Neural cell (in vitro differentiated cells): Measurements from ENCODE around the gene NPAS3. TPM values are rescaled to one million over a fixed set of nuclear protein-coding genes. Genes with fewer than 3 reads are reported as not detected.

ENCODE experiments used
- H2AFZ ChIP-seq: fragments of 200-600, 300-800 bp; sonication (generic), shearing (Covaris generic); 2 replicates; pipeline ENCODE4 v1.6.0; 2014; ENCODE audit warnings: low read depth, mild to moderate bottlenecking, antibody characterized with exemption, low read length, moderate library complexity
- H3F3A ChIP-seq: fragments of 200-600 bp; shearing (Covaris generic); 2 replicates; pipeline ENCODE4 v1.6.1; 2016; ENCODE audit warnings: mild to moderate bottlenecking, moderate library complexity, mixed read lengths, antibody characterized with exemption, low read length; ENCODE audit not compliant: insufficient read depth, poor library complexity, severe bottlenecking
- H3K27ac ChIP-seq: fragments of 200-600, 300-800 bp; sonication (generic), shearing (Covaris generic); 2 replicates; pipeline ENCODE4 v1.5.1; 2014; ENCODE audit warnings: mild to moderate bottlenecking, low read length, moderate library complexity
- H3K27me3 ChIP-seq: fragments of 300-800, 200-600 bp; sonication (generic), shearing (Covaris generic); 2 replicates; pipeline ENCODE4 v1.6.0; 2014; ENCODE audit warnings: mild to moderate bottlenecking, low read depth, low read length, moderate library complexity; ENCODE audit not compliant: insufficient read depth
- H3K36me3 ChIP-seq: fragments of 300-800, 200-600 bp; sonication (generic), shearing (Covaris generic); 2 replicates; pipeline ENCODE4 v1.5.1; 2014; ENCODE audit warnings: mild to moderate bottlenecking, antibody characterized with exemption, low read length, moderate library complexity; ENCODE audit not compliant: insufficient read depth
- H3K4me2 ChIP-seq: fragments of 300-800, 200-600 bp; sonication (generic), shearing (Covaris generic); 2 replicates; pipeline ENCODE4 v1.6.0; 2014; ENCODE audit warnings: mild to moderate bottlenecking, low read length
- H3K4me3 ChIP-seq: fragments of 300-800, 200-600 bp; sonication (generic), shearing (Covaris generic); 2 replicates; pipeline ENCODE4 v1.5.1; 2014; ENCODE audit warnings: mild to moderate bottlenecking, low read length, moderate library complexity
- H3K79me2 ChIP-seq: fragments of 200-600 bp; shearing (Covaris generic); replicated peaks from 2 replicates; pipeline ENCODE4 v1.6.0; 2014; ENCODE audit warnings: mild to moderate bottlenecking, low read length, moderate library complexity; ENCODE audit not compliant: insufficient read depth
- H3K9ac ChIP-seq: fragments of 300-800, 200-600 bp; sonication (generic), shearing (Covaris generic); 2 replicates; pipeline ENCODE4 v1.6.1; 2016; ENCODE audit warnings: mild to moderate bottlenecking, low read length, mixed read lengths
- H3K9me2 ChIP-seq: fragments of 200-600 bp; shearing (Covaris generic); 2 replicates; pipeline ENCODE4 v1.6.1; 2016; ENCODE audit warnings: mild to moderate bottlenecking, low read length, mixed read lengths; ENCODE audit not compliant: insufficient read depth
- H3K9me3 ChIP-seq: fragments of 200-600, 300-800 bp; sonication (generic), shearing (Covaris generic); 2 replicates; pipeline ENCODE4 v1.6.1; 2016; ENCODE audit warnings: mild to moderate bottlenecking, mixed run types, low read length, moderate library complexity, mixed read lengths
- H4K20me1 ChIP-seq: fragments of 200-600 bp; shearing (Covaris generic); 2 replicates; pipeline ENCODE4 v1.6.1; 2016; ENCODE audit warnings: mild to moderate bottlenecking, mixed run types; ENCODE audit not compliant: insufficient read depth
- CTCF ChIP-seq: fragments of 450-650 bp; IDR thresholded peaks from 2 replicates; pipeline ENCODE4 v1.5.1; 2014; ENCODE audit warnings: antibody characterized with exemption, mild to moderate bottlenecking, moderate library complexity; ENCODE audit not compliant: poor library complexity, severe bottlenecking
- EP300 ChIP-seq: fragments of 450-650 bp; conservative IDR thresholded peaks from 2 replicates; pipeline ENCODE4 v1.6.1; 2014; ENCODE audit warnings: antibody characterized with exemption, mild to moderate bottlenecking, moderate library complexity; ENCODE audit not compliant: poor library complexity, severe bottlenecking
- EZH2 ChIP-seq: fragments of 200-600, 300-800 bp; shearing (Covaris generic), sonication (generic); IDR thresholded peaks from 2 replicates; pipeline ENCODE4 v1.6.1; 2014; ENCODE audit warnings: antibody characterized with exemption, low read length, borderline replicate concordance, mild to moderate bottlenecking; ENCODE audit not compliant: insufficient read depth, poor library complexity, severe bottlenecking
- MXI1 ChIP-seq: fragments of 450-650 bp; conservative IDR thresholded peaks from 2 replicates; pipeline ENCODE4 v1.6.1; 2014; ENCODE audit warnings: antibody characterized with exemption, mild to moderate bottlenecking; ENCODE audit not compliant: poor library complexity, severe bottlenecking
- POLR2AphosphoS5 ChIP-seq: IDR thresholded peaks from 2 replicates; pipeline ENCODE4 v1.6.1; 2012
- RAD21 ChIP-seq: fragments of 450-650 bp; conservative IDR thresholded peaks from 2 replicates; pipeline ENCODE4 v1.6.1; 2014; ENCODE audit warnings: antibody characterized with exemption, mild to moderate bottlenecking, moderate library complexity
- REST ChIP-seq: IDR thresholded peaks from 2 replicates; pipeline ENCODE4 v1.6.1; 2012; ENCODE audit warnings: borderline replicate concordance
- SMC3 ChIP-seq: fragments of 450-650 bp; conservative IDR thresholded peaks from 2 replicates; pipeline ENCODE4 v1.6.1; 2014; ENCODE audit warnings: antibody characterized with exemption, mild to moderate bottlenecking, moderate library complexity; ENCODE audit not compliant: poor library complexity
- TAF1 ChIP-seq: IDR thresholded peaks from 2 replicates; pipeline ENCODE4 v1.6.1; 2012; ENCODE audit warnings: low read depth
- polyA plus RNA-seq: library from polyadenylated mRNA; depleted of rRNA; stranded (reverse); fragments of >200 nt; gene quantifications from 2 replicates; pipeline ENCODE4 v1.2.3, GENCODE V29; 2014

NPAS3 gene
- polyA plus RNA-seq, 1 donor from 2014 or later = 1.3 TPM

DNA sequence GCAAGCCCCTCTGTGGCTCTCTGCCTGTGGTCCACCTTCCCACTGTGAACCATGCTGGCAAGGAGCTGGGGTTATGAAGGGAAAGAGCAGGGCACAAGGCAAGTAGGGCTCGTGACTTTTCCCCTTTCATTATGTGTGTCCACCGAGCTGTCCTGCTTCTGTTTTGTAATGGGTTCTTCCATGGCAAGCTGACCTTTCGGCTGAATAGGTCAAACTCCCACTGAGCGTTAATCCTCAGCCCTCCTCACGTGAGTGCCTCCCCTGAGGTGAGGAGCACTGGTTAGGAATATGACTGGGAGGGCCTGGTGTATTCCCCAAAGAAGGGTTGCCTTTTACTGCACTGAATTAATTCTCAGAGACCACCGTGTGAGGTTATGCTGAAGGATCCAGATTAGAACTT, 424.3 kb downstream of the NPAS3 start:
- Histone ChIP-seq H3F3A (no peaks in the 10 kb centered on the region), H2AFZ (no peak overlapping the region), H4K20me1 (no peaks in the 10 kb centered on the region), H3K36me3 (no peaks in the 10 kb centered on the region), H3K4me2 (no peak overlapping the region), H3K9me2 (no peaks in the 10 kb centered on the region), H3K27ac (no peak overlapping the region), H3K79me2 (no peaks in the 10 kb centered on the region), H3K4me3 (no peak overlapping the region), H3K9ac (no peak overlapping the region), H3K27me3 (no peaks in the 10 kb centered on the region), H3K9me3 (no peaks in the 10 kb centered on the region)
- TF ChIP-seq MXI1 (no peak), SMC3 (no peak), REST (no peak), POLR2AphosphoS5 (no peak), TAF1 (no peak), EP300 (no peak), RAD21 (no peak), CTCF (no peak), EZH2 (no peak)

DNA sequence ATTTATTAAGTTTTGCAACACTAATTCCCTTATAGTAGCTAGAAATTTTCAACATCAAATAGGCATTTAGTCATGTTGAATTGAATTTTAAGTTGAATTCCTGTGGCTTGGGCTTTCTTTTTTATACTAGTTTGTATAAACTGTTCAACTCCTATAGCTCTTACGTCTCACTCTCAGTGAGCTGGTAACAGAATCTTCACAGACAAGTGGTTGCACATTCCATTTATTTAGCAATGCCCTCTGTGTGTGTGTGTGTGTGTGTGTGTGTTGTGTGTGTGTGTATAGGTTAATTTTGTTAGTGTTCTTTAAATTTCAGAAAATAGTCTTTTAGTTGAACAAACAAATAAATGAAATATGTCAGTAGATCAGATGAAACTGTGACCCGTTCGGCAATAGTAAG, 425.0 kb downstream of the NPAS3 start:
- no peak overlapping the region for H3K4me2 ChIP-seq
- H2AFZ ChIP-seq = no peak overlapping the region
- H3K79me2 ChIP-seq = no peaks in the 10 kb centered on the region
- no peaks in the 10 kb centered on the region for H4K20me1 ChIP-seq
- no peak overlapping the region for H3K27ac ChIP-seq
- no peak overlapping the region for H3K9ac ChIP-seq
- no peak for TF ChIP-seq TAF1
- TF ChIP-seq POLR2AphosphoS5 = no peak
- TF ChIP-seq MXI1 = no peak
- no peak for TF ChIP-seq CTCF
- H3K27me3 ChIP-seq = no peaks in the 10 kb centered on the region
- H3F3A ChIP-seq = no peaks in the 10 kb centered on the region
- H3K9me2 ChIP-seq = no peaks in the 10 kb centered on the region
- H3K9me3 ChIP-seq = no peaks in the 10 kb centered on the region
- H3K36me3 ChIP-seq = no peaks in the 10 kb centered on the region
- no peak overlapping the region for H3K4me3 ChIP-seq
